Lower leg skin (tissue), 4 donors: ENCODE results near the gene ZER1. TPM values are rescaled to one million over a fixed set of nuclear protein-coding genes. Genes with fewer than 3 reads are reported as not detected.
A peak's percentile ranks its signal among the peaks of the same experiment; 100 is the strongest.

Experiments used
- DNase-seq, 2 donors: peaks; one replicate each; pipeline ENCODE4 v3.0.0-alpha.2; 2019; ENCODE audit warnings: low spot score in 2 of 2
- H3K4me3 ChIP-seq: fragments of 200-600 bp; sonication (generic); 2 replicates; pipeline ENCODE4 v1.5.1; 2017; ENCODE audit warnings: mild to moderate bottlenecking, low read depth; ENCODE audit not compliant: poor library complexity, severe bottlenecking
- POLR2A ChIP-seq, 2 donors: fragments of 450-650 bp; IDR thresholded peaks; one replicate each; pipeline ENCODE4 v1.6.1; 2016 to 2017; ENCODE audit warnings: antibody characterized with exemption in 2 of 2, mild to moderate bottlenecking in 1 of 2, moderate library complexity in 1 of 2
- WGBS, 2 donors: methylation state at CpG; one replicate each; pipeline ENCODE4 v1.1.5; 2018; 5-methylcytosine and 5-hydroxymethylcytosine counted together
- intact Hi-C: fragments of 100-400 bp; cut with DNase I; formaldehyde crosslinking; loops from one replicate; pipeline ENCODE4 v1.15.0; 2023; ENCODE audit warnings: low total_unique reads
- total RNA-seq, 4 donors: library from RNA; depleted of rRNA; stranded (reverse); fragments of >200 nt; gene quantifications; one replicate each; pipeline ENCODE4 v1.1.0, GENCODE V29; 2016
- TF ChIP-seq, protein P1 (sequence below), 3 donors: fragments of 450-650 bp; IDR thresholded peaks; one replicate each; pipeline ENCODE4 v1.5.1; 2016; ENCODE audit warnings: antibody characterized with exemption in 3 of 3, mild to moderate bottlenecking in 3 of 3, moderate library complexity in 2 of 3

The ZER1 gene
- total RNA-seq, 4 donors from 2014 or later: 66.5 to 104 (median 73.2) TPM

DNA sequence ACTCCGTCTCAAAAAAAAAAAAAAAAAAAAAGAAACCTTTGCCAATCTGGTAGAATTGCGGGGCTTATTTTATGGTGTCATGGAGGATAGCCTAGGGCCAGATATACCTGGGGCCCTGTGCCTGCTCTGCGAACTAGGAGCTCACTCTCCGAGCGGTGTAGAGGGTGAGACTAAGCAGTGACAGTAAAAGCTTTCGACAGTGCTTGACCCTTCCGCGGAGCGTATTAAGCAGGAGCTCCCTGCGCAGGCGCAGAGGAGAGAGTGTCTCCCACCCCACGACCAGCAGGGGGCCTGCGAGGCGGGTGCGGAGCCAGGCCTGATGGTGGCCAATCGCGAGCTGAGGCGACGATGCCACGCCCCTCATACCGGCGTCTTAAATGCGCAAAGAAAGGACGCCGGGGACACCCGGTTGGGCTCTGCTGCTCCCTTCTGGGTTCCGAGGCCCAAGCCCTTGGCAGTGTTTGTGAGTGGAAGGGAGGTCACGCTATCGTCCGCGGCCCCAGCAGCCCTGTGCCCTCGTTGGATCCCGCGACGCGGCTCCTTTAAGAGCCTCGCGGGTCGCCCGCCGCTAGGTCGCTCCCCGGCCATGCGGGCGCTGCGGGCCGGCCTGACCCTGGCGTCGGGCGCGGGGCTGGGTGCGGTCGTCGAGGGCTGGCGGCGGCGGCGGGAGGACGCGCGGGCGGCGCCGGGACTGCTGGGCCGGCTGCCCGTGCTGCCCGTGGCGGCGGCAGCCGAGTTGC is 46.5 kb upstream of the ZER1 start, which contains the start of gene ENDOG:
TSS of gene ENDOG (plus strand) at position 402 of the 740 bp plus-strand sequence. CDS start at position 587, 185 bp downstream.
- H3K4me3 ChIP-seq: peak within 1 kb of the TSS; percentile 37
- intact Hi-C loops: no loop called here
- DNase-seq: peak; percentile 96 to 99
- TF ChIP-seq, protein P1, sequence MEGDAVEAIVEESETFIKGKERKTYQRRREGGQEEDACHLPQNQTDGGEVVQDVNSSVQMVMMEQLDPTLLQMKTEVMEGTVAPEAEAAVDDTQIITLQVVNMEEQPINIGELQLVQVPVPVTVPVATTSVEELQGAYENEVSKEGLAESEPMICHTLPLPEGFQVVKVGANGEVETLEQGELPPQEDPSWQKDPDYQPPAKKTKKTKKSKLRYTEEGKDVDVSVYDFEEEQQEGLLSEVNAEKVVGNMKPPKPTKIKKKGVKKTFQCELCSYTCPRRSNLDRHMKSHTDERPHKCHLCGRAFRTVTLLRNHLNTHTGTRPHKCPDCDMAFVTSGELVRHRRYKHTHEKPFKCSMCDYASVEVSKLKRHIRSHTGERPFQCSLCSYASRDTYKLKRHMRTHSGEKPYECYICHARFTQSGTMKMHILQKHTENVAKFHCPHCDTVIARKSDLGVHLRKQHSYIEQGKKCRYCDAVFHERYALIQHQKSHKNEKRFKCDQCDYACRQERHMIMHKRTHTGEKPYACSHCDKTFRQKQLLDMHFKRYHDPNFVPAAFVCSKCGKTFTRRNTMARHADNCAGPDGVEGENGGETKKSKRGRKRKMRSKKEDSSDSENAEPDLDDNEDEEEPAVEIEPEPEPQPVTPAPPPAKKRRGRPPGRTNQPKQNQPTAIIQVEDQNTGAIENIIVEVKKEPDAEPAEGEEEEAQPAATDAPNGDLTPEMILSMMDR (IDR thresholded peaks at IDR 0.05): peak in 1 of 3 donors; percentile 97
- no peak for TF ChIP-seq POLR2A (IDR thresholded peaks at IDR 0.05)
- WGBS, 2 donors: 0 to 1% methylated on average over 23 to 33 of the region's 70 CpGs

DNA sequence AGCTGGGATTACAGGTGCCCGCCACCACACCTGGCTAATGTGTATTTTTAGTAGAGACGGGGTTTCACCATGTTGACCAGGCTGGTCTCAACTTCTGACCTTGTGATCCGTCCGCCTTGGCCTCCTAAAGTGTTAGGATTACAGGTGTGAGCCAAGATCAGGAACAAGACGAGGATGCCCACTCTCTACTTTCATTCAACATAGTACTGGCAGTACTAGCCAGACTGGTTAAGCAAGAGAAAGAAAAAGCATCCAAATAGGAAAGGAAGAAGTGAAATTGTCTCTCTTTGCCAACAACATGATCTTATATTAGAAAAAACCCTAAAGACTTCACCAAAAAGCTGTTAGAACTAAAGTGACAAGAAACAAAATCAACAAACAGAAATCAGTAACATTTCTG is 39.1 kb upstream of the ZER1 start:
- TF ChIP-seq, protein P1 (IDR thresholded peaks at IDR 0.05): no peak
- no peak for TF ChIP-seq POLR2A (IDR thresholded peaks at IDR 0.05)
- intact Hi-C loops: no loop called here
- no peak overlapping the region for H3K4me3 ChIP-seq
- DNase-seq: no peak
- WGBS, 2 donors: 67 to 75% methylated on average over 5 of the region's 5 CpGs

DNA sequence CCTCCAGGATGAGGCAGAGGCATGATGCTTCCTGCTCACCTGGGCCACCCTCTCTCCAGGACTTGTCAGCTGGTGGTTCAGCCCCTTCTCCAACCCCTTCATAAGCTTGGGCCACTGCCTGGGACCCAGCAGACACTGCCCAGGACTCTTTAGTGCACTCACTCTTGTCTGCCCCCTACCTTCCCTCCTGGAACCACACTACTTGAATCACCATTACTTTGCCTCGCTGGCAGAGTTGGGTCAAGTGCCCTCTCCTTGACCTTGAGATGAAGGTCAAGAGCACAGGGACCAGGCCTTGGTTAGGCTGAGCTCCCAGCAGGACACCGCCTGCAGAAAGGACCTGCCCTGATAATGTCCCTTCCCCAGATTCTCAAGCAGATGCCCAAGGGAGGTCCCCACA is 38.1 kb upstream of the ZER1 start:
- DNase-seq: no peak
- no peak overlapping the region for H3K4me3 ChIP-seq
- TF ChIP-seq POLR2A (IDR thresholded peaks at IDR 0.05): no peak
- TF ChIP-seq, protein P1 (IDR thresholded peaks at IDR 0.05): no peak
- WGBS, 2 donors: 61 to 100% methylated on average over 2 of the region's 2 CpGs
- intact Hi-C loops: no loop called here

DNA sequence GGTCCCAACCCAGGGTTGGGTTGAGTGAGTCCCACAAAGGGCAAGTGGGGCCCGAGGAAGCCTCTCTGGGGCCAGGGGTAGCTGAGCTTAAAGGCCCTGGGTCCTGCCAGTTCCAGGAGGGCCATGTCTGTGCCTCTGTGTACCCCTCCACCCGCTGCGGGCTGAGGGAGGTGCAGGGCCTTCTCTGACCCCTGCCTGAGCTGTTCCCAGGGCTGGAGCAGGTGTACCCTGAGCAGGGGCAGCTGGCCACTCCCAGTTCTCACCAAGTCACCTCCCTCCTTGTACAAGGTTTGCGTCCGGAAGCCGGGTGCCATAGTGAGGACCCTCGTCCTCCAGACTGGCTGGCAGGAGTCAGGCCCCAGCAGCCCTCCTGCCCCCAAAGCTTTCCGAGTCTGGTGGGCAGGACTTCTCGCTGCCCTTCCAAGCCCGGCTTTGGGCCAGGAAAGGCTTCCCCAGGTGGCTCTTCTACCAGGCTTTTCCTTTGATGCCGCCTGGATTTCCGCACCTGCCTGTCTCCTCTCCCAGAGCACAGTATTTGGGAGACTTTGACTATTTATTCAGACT is 37.4 kb upstream of the ZER1 start:
- DNase-seq: no peak
- TF ChIP-seq, protein P1 (IDR thresholded peaks at IDR 0.05): no peak
- TF ChIP-seq POLR2A (IDR thresholded peaks at IDR 0.05): no peak
- intact Hi-C loops: no loop called here
- no peak overlapping the region for H3K4me3 ChIP-seq
- 91 to 94% methylated on average over 11 to 12 of the region's 12 CpGs for WGBS, 2 donors

DNA sequence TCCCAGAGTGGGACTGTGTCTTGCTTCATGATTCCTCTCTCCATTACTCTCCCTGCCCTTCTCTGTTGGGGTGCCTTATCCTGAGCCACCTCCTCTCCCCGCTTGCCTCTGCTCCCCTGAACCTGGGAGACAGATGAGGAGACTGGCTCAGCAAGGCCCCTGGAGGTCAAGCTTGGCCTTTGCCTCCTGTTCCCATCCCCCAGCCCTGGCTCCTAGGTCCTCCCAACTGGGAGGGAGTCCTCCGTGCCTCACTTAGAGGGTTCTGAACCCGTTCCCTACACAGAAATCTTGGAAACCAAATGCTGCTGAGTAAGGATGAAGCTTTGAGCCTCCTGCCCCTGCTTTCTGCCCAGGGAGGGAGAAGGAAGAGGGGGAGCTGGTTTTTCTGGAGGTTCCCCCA is 36.8 kb upstream of the ZER1 start:
- DNase-seq: no peak
- no peak overlapping the region for H3K4me3 ChIP-seq
- intact Hi-C loops: no loop called here
- TF ChIP-seq, protein P1 (IDR thresholded peaks at IDR 0.05): no peak
- no peak for TF ChIP-seq POLR2A (IDR thresholded peaks at IDR 0.05)
- WGBS, 2 donors: 90 to 91% methylated on average over 3 of the region's 3 CpGs
